ENCODE measurements around the gene SLC39A6. TPM values are rescaled to one million over a fixed set of nuclear protein-coding genes. Genes with fewer than 3 reads are reported as not detected.

SLC39A6 gene, protein sequence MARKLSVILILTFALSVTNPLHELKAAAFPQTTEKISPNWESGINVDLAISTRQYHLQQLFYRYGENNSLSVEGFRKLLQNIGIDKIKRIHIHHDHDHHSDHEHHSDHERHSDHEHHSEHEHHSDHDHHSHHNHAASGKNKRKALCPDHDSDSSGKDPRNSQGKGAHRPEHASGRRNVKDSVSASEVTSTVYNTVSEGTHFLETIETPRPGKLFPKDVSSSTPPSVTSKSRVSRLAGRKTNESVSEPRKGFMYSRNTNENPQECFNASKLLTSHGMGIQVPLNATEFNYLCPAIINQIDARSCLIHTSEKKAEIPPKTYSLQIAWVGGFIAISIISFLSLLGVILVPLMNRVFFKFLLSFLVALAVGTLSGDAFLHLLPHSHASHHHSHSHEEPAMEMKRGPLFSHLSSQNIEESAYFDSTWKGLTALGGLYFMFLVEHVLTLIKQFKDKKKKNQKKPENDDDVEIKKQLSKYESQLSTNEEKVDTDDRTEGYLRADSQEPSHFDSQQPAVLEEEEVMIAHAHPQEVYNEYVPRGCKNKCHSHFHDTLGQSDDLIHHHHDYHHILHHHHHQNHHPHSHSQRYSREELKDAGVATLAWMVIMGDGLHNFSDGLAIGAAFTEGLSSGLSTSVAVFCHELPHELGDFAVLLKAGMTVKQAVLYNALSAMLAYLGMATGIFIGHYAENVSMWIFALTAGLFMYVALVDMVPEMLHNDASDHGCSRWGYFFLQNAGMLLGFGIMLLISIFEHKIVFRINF
- total RNA-seq (2022; extraction: Qiagen RNA extraction; ENCODE audit: low read depth), result 43.6 to 54.7 TPM (median 53.8 TPM) in 5 replicates

DNA sequence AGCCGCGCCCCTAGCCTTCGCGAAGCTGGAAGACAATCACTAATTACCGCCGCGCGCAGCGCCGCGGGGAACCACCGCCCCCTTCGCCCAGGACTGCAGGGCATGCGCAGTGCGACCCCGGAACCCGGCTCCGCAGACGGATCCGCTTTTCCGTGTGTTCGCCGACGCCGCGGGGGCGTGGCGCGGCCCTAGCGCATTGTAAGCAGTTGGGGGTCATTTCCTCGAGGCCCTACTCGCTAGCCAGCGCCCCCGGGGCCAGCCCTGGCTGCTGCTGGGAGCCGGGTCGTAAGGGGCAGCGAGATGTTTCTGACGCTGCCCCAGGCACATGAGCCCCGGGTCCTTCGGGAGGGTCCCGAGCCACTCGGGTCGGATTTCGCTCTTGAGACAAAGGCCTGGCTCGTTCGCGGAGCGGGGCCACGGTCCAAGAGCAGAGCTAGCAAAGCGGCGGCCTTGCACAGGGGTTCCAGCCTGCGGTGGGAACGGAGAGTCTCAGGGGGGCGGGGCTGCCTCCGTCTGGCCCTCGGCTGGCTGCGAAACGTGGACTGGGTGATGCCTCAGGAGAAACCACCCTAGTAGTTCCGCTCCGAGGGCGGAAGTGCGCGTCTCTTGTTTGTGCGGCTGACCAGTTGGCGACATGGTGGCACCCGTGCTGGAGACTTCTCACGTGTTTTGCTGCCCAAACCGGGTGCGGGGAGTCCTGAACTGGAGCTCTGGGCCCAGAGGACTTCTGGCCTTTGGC is at the start of gene SLC39A6, which contains the start of gene ELP2:
TSS of gene SLC39A6 (minus strand) at position 41 of the 739 bp plus-strand sequence. CDS start 2,333 bp downstream, outside the sequence.
TSS of gene ELP2 (plus strand) at position 600 of the 739 bp plus-strand sequence. CDS start at position 635, 35 bp downstream.

DNA sequence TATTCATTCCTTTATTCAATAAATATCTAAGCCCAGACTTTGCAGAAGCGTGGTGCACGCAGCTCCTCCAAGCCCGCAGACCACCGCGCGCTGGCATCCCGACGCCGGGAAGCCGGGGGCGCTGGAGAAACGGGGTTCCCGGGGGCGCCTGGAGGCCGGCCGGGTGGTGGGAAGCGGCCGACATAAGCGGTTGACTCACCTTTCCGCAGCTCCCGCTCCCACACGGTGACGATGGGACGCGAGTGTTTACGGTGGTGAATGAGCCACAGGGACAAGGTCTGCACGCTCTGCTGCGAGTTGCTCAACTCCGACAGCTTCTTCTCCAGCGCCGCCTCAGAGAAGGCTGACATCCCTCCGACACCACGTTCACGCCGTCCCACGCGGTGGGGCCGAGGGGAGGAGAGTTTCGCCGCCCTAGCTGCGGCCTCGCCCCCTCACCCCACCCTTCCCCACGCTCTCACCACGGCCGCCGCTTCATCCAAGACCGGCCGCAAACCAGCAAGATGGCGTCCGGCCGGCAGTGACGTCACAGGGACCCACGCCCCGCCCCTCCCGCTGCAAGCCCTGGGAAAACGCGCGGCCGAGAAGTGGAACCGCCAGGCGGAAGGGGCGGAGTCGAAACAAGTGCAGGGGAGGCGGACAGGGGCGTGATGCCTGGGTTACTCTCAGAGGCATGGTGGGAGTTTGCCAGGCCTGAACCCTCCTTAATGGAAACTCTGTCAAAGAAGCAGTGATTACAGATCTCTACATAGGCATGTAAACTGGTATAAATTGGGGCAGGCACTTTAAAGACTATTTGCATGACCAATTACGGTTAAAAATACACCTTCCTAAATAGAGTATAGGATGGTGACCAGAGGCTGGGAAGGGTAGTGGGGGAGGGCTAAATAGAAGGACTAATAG is 61.8 kb downstream of the SLC39A6 start, which contains the start of gene RPRD1A:
TSS of gene RPRD1A (minus strand) at position 505 of the 903 bp plus-strand sequence. CDS start at position 350, 155 bp downstream.

Other genes starting within 250 kb of the SLC39A6 start
- 20.2 to 28.0 TPM (median 25.4 TPM) in 5 replicates for gene RPRD1A, start 61.8 kb downstream of the SLC39A6 start, total RNA-seq (2022; extraction: Qiagen RNA extraction; ENCODE audit: low read depth)
- 36.9 to 43.3 TPM (median 37.9 TPM) in 5 replicates for gene ELP2, start 559 bp upstream of the SLC39A6 start, total RNA-seq (2022; extraction: Qiagen RNA extraction; ENCODE audit: low read depth)
- gene MOCOS, start 58.2 kb upstream of the SLC39A6 start, total RNA-seq (2022; extraction: Qiagen RNA extraction; ENCODE audit: low read depth), result 2.9 to 4.0 TPM (median 3.8 TPM) in 5 replicates
- gene FHOD3, start 168.4 kb upstream of the SLC39A6 start, total RNA-seq (2022; extraction: Qiagen RNA extraction; ENCODE audit: low read depth), result 2.3 to 2.8 TPM (median 2.4 TPM) in 5 replicates

Measured in A549 treated with DMSO at 1 μM for 4 hours (cell line).